GM23338 (cell line): ENCODE measurements around the gene ODAD3. TPM values are rescaled to one million over a fixed set of nuclear protein-coding genes. Genes with fewer than 3 reads are reported as not detected.

ENCODE experiments used
- ATAC-seq: fragments of 200-7000 bp; cut with Tn5 transposase; 3 replicates; pipeline ENCODE4 v1.9.1; 2020
- DNase-seq: peaks from one replicate; pipeline ENCODE4 v3.0.0-alpha.2; 2015; ENCODE audit warnings: low spot score
- H2AFZ ChIP-seq: fragments of 200-600 bp; sonication (generic); 2 replicates; pipeline ENCODE4 v1.8.0; 2016; ENCODE audit warnings: antibody characterized with exemption, mild to moderate bottlenecking, moderate library complexity
- H3F3A ChIP-seq: fragments of 200-600 bp; sonication (generic); replicated peaks from 2 replicates; pipeline ENCODE4 v1.8.0; 2017; ENCODE audit warnings: antibody characterized with exemption, mixed run types, low read depth
- H3K27ac ChIP-seq: fragments of 200-600 bp; sonication (generic); 2 replicates; pipeline ENCODE4 v1.6.1; 2016; ENCODE audit warnings: low read depth
- H3K27me3 ChIP-seq: fragments of 200-600 bp; sonication (generic); 2 replicates; pipeline ENCODE4 v1.8.0; 2016; ENCODE audit warnings: mild to moderate bottlenecking, mixed run types, moderate library complexity; ENCODE audit not compliant: insufficient read depth
- H3K36me3 ChIP-seq: fragments of 200-600 bp; sonication (generic); 2 replicates; pipeline ENCODE4 v1.8.0; 2016; ENCODE audit warnings: mild to moderate bottlenecking; ENCODE audit not compliant: insufficient read depth
- H3K4me1 ChIP-seq: fragments of 200-600 bp; sonication (generic); 2 replicates; pipeline ENCODE4 v1.8.0; 2016; ENCODE audit warnings: mild to moderate bottlenecking, moderate library complexity; ENCODE audit not compliant: insufficient read depth
- H3K4me2 ChIP-seq: fragments of 200-600 bp; sonication (generic); 2 replicates; pipeline ENCODE4 v1.7.1; 2017; ENCODE audit warnings: mixed run types
- H3K4me3 ChIP-seq: fragments of 200-600 bp; sonication (generic); 2 replicates; pipeline ENCODE4 v1.6.1; 2016; ENCODE audit warnings: mixed run types
- H3K79me2 ChIP-seq: fragments of 200-600 bp; sonication (generic); replicated peaks from 2 replicates; pipeline ENCODE4 v1.8.0; 2017; ENCODE audit warnings: mild to moderate bottlenecking; ENCODE audit not compliant: insufficient read depth
- H3K9me2 ChIP-seq: fragments of 200-600 bp; sonication (generic); 2 replicates; pipeline ENCODE4 v1.8.0; 2017; ENCODE audit not compliant: insufficient read depth
- H4K20me1 ChIP-seq: fragments of 200-600 bp; sonication (generic); replicated peaks from 2 replicates; pipeline ENCODE4 v1.8.0; 2017; ENCODE audit warnings: mild to moderate bottlenecking; ENCODE audit not compliant: insufficient read depth
- H3K27ac Mint-ChIP-seq: 2 replicates; pipeline ENCODE4 v1.8.0; 2020; ENCODE audit warnings: inconsistent platforms, mild to moderate bottlenecking, moderate library complexity, mixed read lengths
- H3K27me3 Mint-ChIP-seq: 3 replicates; pipeline ENCODE4 v1.8.0; 2022; ENCODE audit warnings: low read depth, mild to moderate bottlenecking, moderate library complexity, mixed read lengths, inconsistent platforms; ENCODE audit not compliant: insufficient read depth, poor library complexity
- H3K36me3 Mint-ChIP-seq: 3 replicates; pipeline ENCODE4 v1.8.0; 2021; ENCODE audit warnings: low read depth, mild to moderate bottlenecking, inconsistent platforms, moderate library complexity, mixed read lengths
- H3K4me1 Mint-ChIP-seq: 3 replicates; pipeline ENCODE4 v1.8.0; 2020; ENCODE audit warnings: mild to moderate bottlenecking, inconsistent platforms, mixed read lengths
- H3K4me3 Mint-ChIP-seq: 3 replicates; pipeline ENCODE4 v1.8.0; 2021; ENCODE audit warnings: moderate library complexity, mild to moderate bottlenecking, inconsistent platforms, mixed read lengths
- H3K9me3 Mint-ChIP-seq: 3 replicates; pipeline ENCODE4 v1.8.0; 2020; ENCODE audit warnings: moderate library complexity, mild to moderate bottlenecking, inconsistent platforms, mixed read lengths
- EZH2 ChIP-seq: fragments of 200-600 bp; sonication (generic); IDR thresholded peaks from one replicate; pipeline ENCODE4 v1.8.0; 2017; ENCODE audit warnings: antibody characterized with exemption, mild to moderate bottlenecking, low read depth; ENCODE audit not compliant: unreplicated experiment
- JUNB ChIP-seq: IDR thresholded peaks from one replicate; pipeline ENCODE4 v1.6.1; 2016; ENCODE audit warnings: antibody characterized with exemption; ENCODE audit not compliant: unreplicated experiment
- POLR2AphosphoS5 ChIP-seq: IDR thresholded peaks from 2 replicates; pipeline ENCODE4 v1.6.1; 2016; ENCODE audit warnings: antibody characterized with exemption, low read depth
- REST ChIP-seq: IDR thresholded peaks from one replicate; pipeline ENCODE4 v1.6.1; 2018; ENCODE audit warnings: antibody characterized with exemption; ENCODE audit not compliant: unreplicated experiment
- STAT1 ChIP-seq: IDR thresholded peaks from one replicate; pipeline ENCODE4 v1.6.1; 2016; ENCODE audit warnings: antibody characterized with exemption; ENCODE audit not compliant: unreplicated experiment
- polyA plus RNA-seq: library from polyadenylated mRNA; unstranded; fragments of >200 nt; fragmentation: Nextera tagmentation; extraction: Ambion mirVana; gene quantifications from 2 replicates; pipeline ENCODE4 v1.2.1, GENCODE V29; 2016
- total RNA-seq: library from RNA; depleted of rRNA; stranded (reverse); fragments of >200 nt; shearing (Covaris generic); gene quantifications from 2 replicates; pipeline ENCODE4 v1.2.3, GENCODE V29; 2014
- TF ChIP-seq, protein P1 (sequence below): fragments of 250-450 bp; sonication (Bioruptor Pico); IDR thresholded peaks from 2 replicates; pipeline ENCODE4 v1.5.0; 2020; ENCODE audit warnings: mild to moderate bottlenecking, moderate library complexity

The ODAD3 gene
- total and polyA plus RNA-seq, 2 experiments from 2014 or later = 1.5 to 6.1 TPM

- H3K27me3 Mint-ChIP-seq = peaks cover 51% of the 10 kb centered on the region
- no peak for TF ChIP-seq STAT1
- TF ChIP-seq POLR2AphosphoS5 = peak; percentile 72
- no peak for TF ChIP-seq REST
- peak; percentile 41 for TF ChIP-seq EZH2
- TF ChIP-seq JUNB = no peak
- TF ChIP-seq, protein P1, sequence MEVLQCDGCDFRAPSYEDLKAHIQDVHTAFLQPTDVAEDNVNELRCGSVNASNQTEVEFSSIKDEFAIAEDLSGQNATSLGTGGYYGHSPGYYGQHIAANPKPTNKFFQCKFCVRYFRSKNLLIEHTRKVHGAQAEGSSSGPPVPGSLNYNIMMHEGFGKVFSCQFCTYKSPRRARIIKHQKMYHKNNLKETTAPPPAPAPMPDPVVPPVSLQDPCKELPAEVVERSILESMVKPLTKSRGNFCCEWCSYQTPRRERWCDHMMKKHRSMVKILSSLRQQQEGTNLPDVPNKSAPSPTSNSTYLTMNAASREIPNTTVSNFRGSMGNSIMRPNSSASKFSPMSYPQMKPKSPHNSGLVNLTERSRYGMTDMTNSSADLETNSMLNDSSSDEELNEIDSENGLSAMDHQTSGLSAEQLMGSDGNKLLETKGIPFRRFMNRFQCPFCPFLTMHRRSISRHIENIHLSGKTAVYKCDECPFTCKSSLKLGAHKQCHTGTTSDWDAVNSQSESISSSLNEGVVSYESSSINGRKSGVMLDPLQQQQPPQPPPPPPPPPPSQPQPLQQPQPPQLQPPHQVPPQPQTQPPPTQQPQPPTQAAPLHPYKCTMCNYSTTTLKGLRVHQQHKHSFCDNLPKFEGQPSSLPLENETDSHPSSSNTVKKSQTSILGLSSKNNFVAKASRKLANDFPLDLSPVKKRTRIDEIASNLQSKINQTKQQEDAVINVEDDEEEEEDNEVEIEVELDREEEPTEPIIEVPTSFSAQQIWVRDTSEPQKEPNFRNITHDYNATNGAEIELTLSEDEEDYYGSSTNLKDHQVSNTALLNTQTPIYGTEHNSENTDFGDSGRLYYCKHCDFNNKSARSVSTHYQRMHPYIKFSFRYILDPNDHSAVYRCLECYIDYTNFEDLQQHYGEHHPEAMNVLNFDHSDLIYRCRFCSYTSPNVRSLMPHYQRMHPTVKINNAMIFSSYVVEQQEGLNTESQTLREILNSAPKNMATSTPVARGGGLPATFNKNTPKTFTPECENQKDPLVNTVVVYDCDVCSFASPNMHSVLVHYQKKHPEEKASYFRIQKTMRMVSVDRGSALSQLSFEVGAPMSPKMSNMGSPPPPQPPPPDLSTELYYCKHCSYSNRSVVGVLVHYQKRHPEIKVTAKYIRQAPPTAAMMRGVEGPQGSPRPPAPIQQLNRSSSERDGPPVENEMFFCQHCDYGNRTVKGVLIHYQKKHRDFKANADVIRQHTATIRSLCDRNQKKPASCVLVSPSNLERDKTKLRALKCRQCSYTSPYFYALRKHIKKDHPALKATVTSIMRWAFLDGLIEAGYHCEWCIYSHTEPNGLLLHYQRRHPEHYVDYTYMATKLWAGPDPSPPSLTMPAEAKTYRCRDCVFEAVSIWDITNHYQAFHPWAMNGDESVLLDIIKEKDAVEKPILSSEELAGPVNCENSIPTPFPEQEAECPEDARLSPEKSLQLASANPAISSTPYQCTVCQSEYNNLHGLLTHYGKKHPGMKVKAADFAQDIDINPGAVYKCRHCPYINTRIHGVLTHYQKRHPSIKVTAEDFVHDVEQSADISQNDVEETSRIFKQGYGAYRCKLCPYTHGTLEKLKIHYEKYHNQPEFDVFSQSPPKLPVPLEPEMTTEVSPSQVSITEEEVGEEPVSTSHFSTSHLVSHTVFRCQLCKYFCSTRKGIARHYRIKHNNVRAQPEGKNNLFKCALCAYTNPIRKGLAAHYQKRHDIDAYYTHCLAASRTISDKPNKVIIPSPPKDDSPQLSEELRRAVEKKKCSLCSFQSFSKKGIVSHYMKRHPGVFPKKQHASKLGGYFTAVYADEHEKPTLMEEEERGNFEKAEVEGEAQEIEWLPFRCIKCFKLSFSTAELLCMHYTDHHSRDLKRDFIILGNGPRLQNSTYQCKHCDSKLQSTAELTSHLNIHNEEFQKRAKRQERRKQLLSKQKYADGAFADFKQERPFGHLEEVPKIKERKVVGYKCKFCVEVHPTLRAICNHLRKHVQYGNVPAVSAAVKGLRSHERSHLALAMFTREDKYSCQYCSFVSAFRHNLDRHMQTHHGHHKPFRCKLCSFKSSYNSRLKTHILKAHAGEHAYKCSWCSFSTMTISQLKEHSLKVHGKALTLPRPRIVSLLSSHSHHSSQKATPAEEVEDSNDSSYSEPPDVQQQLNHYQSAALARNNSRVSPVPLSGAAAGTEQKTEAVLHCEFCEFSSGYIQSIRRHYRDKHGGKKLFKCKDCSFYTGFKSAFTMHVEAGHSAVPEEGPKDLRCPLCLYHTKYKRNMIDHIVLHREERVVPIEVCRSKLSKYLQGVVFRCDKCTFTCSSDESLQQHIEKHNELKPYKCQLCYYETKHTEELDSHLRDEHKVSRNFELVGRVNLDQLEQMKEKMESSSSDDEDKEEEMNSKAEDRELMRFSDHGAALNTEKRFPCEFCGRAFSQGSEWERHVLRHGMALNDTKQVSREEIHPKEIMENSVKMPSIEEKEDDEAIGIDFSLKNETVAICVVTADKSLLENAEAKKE (CRISPR knock-in tag) = no peak
- peaks cover 6% of the 10 kb centered on the region for H3K4me1 Mint-ChIP-seq
- Histone ChIP-seq H3K79me2 (no peaks in the 10 kb centered on the region), H3K9me2 (no peaks in the 10 kb centered on the region), H3K4me3 (peak within 1 kb of the TSS; percentile 61), H4K20me1 (no peaks in the 10 kb centered on the region), H3K4me2 (peak within 1 kb of the TSS; percentile 77), H3K36me3 (no peaks in the 10 kb centered on the region), H2AFZ (peak within 1 kb of the TSS; percentile 74; the same call in 1 of the 2 replicates), H3K27ac (no peak within 1 kb of the TSS), H3K4me1 (peaks cover 8% of the 10 kb centered on the region), H3K27me3 (peaks cover 34% of the 10 kb centered on the region), H3F3A (peaks cover 16% of the 10 kb centered on the region)
- no peaks in the 10 kb centered on the region; the same call in 2 of the 3 replicates for H3K36me3 Mint-ChIP-seq
- no peak within 1 kb of the TSS for H3K27ac Mint-ChIP-seq
- ATAC-seq (peak; percentile 15), DNase-seq (peak; percentile 76)
- H3K4me3 Mint-ChIP-seq = peak within 1 kb of the TSS; percentile 64
- H3K9me3 Mint-ChIP-seq = peaks cover 7% of the 10 kb centered on the region; the same call in 2 of the 3 replicates
These were observed 46.0 kb upstream of the ODAD3 start, which contains the start of gene ELAVL3 for GRCh38 chr19:11480715-11481533. TSS of gene ELAVL3 (minus strand) at chr19:11481046. CDS start at chr19:11480608, 438 bp downstream.
